GM12891 (cell line): ENCODE results near the gene TRAPPC6A.

Source experiments
- PAX5 ChIP-seq: IDR thresholded peaks from 2 replicates; pipeline ENCODE4 v1.6.1; 2011; ENCODE audit warnings: low read length, moderate library complexity, mild to moderate bottlenecking; ENCODE audit not compliant: insufficient read depth, severe bottlenecking
- POLR2AphosphoS5 ChIP-seq: IDR thresholded peaks from 2 replicates; pipeline ENCODE4 v1.6.1; 2011; ENCODE audit warnings: low read depth, low read length, control low read depth

DNA sequence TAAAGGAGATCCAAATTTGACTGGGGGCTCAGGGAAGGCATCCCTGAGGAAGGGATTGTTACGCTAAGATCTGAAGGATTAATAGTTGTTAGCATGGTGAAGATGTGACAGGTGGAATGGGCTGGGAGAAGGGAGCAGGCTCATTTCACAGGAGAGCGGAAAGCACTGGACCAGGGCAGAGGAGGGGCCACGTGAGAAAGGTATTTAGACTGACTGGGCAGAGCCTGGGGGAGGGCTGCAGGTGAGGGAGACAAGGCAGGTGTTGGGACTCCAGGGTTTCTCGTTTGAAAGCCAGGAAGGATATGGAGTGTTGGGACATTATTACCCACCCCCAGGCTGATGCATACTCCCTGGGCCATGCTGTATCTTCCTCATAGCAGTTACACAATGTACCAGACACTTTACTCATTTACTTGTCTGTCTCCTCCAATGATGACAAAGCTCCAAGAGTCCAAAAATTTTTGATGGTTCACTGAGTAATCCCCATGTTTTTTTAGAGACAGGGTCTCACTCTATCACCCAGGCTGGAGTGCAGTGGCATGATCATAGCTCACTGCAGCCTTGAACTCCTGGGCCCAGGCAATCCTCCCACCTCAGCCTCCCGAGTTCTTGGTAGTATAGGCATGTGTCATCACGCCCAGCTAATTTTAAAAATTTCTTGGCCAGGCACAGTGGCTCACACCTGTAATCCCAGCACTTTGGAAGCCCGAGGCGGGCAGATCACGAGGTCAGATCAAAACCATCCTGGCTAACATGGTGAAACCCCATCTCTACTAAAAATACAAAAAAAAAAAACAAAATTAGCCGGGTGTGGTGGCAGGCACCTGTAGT lies 2.3 kb downstream of the TRAPPC6A start:
- TF ChIP-seq PAX5 (no peak), POLR2AphosphoS5 (no peak)
